H9 (cell line): ENCODE data around the gene STAT2. TPM values are rescaled to one million over a fixed set of nuclear protein-coding genes. Genes with fewer than 3 reads are reported as not detected.

Experiments used
- DNase-seq: peaks from one replicate; pipeline ENCODE4 v3.0.0-alpha.2; 2017
- H2AFZ ChIP-seq: one replicate; pipeline ENCODE4 v1.6.1; 2013; ENCODE audit warnings: mild to moderate bottlenecking, low read length, control low read depth, moderate library complexity
- H2AK5ac ChIP-seq: 2 replicates; pipeline ENCODE4 v1.6.1; 2013; ENCODE audit warnings: low read length, control low read depth, mixed read lengths; ENCODE audit not compliant: insufficient read length
- H2BK120ac ChIP-seq: one replicate; pipeline ENCODE4 v1.6.1; 2013; ENCODE audit warnings: low read depth, mild to moderate bottlenecking, low read length, control low read depth, inconsistent platforms; ENCODE audit not compliant: poor library complexity, severe bottlenecking
- H2BK12ac ChIP-seq: 2 replicates; pipeline ENCODE4 v1.6.1; 2013; ENCODE audit warnings: low read length, control low read depth, mixed read lengths, low read depth; ENCODE audit not compliant: insufficient read length
- H2BK15ac ChIP-seq: 2 replicates; pipeline ENCODE4 v1.6.1; 2013; ENCODE audit warnings: low read depth, low read length, control low read depth
- H2BK20ac ChIP-seq: one replicate; pipeline ENCODE4 v1.6.1; 2013; ENCODE audit warnings: low read depth, mild to moderate bottlenecking, low read length, control low read depth, inconsistent platforms; ENCODE audit not compliant: poor library complexity, severe bottlenecking
- H2BK5ac ChIP-seq: 2 replicates; pipeline ENCODE4 v1.6.1; 2013; ENCODE audit warnings: low read length, control low read depth, mixed read lengths; ENCODE audit not compliant: insufficient read length
- H3K14ac ChIP-seq: 2 replicates; pipeline ENCODE4 v1.6.1; 2013; ENCODE audit warnings: low read length, control low read depth; ENCODE audit not compliant: insufficient read depth
- H3K18ac ChIP-seq: 2 replicates; pipeline ENCODE4 v1.6.1; 2013; ENCODE audit warnings: low read depth, mild to moderate bottlenecking, mixed read lengths, low read length, control low read depth; ENCODE audit not compliant: insufficient read length
- H3K23ac ChIP-seq: 2 replicates; pipeline ENCODE4 v1.6.1; 2013; ENCODE audit warnings: low read length, control low read depth, mixed read lengths, low read depth; ENCODE audit not compliant: insufficient read length
- H3K23me2 ChIP-seq: 2 replicates; pipeline ENCODE4 v1.6.1; 2013; ENCODE audit warnings: low read depth, mild to moderate bottlenecking, mixed read lengths, low read length, control low read depth; ENCODE audit not compliant: insufficient read length, poor library complexity, severe bottlenecking
- H3K27ac ChIP-seq: 2 replicates; pipeline ENCODE4 v1.5.1; 2013; ENCODE audit warnings: low read length, control low read depth, mixed read lengths, low read depth; ENCODE audit not compliant: insufficient read length
- H3K27me3 ChIP-seq: 2 replicates; pipeline ENCODE4 v1.6.1; 2013; ENCODE audit warnings: low read length, control low read depth, inconsistent platforms; ENCODE audit not compliant: insufficient read depth
- H3K4ac ChIP-seq: 2 replicates; pipeline ENCODE4 v1.6.1; 2013; ENCODE audit warnings: low read depth, mild to moderate bottlenecking, control low read depth, inconsistent platforms, low read length, moderate library complexity
- H3K4me1 ChIP-seq: 2 replicates; pipeline ENCODE4 v1.6.1; 2013; ENCODE audit warnings: low read length, control low read depth, inconsistent platforms; ENCODE audit not compliant: insufficient read depth
- H3K4me2 ChIP-seq: 2 replicates; pipeline ENCODE4 v1.6.1; 2013; ENCODE audit warnings: low read length, control low read depth, mixed read lengths; ENCODE audit not compliant: insufficient read length, insufficient read depth
- H3K56ac ChIP-seq: 2 replicates; pipeline ENCODE4 v1.6.1; 2013; ENCODE audit warnings: low read depth, mild to moderate bottlenecking, mixed read lengths, low read length, control low read depth; ENCODE audit not compliant: insufficient read length
- H3K79me1 ChIP-seq: 2 replicates; pipeline ENCODE4 v1.6.1; 2013; ENCODE audit warnings: low read depth, mild to moderate bottlenecking, moderate library complexity, low read length, control low read depth, inconsistent platforms; ENCODE audit not compliant: insufficient read depth, poor library complexity, severe bottlenecking
- H3K79me2 ChIP-seq: 2 replicates; pipeline ENCODE4 v1.6.1; 2013; ENCODE audit warnings: low read length, control low read depth, inconsistent platforms; ENCODE audit not compliant: insufficient read depth
- H3K9ac ChIP-seq: 2 replicates; pipeline ENCODE4 v1.6.1; 2013; ENCODE audit warnings: low read length, control low read depth, mixed read lengths; ENCODE audit not compliant: insufficient read length; ENCODE audit errors: extremely low read depth
- H3K9me3 ChIP-seq: one replicate; pipeline ENCODE4 v1.6.1; 2013; ENCODE audit warnings: low read depth, low read length, inconsistent platforms; ENCODE audit not compliant: control insufficient read depth
- H3T11ph ChIP-seq: one replicate; pipeline ENCODE4 v1.6.1; 2013; ENCODE audit warnings: mild to moderate bottlenecking, low read length, control low read depth, inconsistent platforms
- H4K20me1 ChIP-seq: one replicate; pipeline ENCODE4 v1.6.1; 2013; ENCODE audit not compliant: control insufficient read depth, insufficient read length, insufficient read depth
- H4K5ac ChIP-seq: 2 replicates; pipeline ENCODE4 v1.6.1; 2013; ENCODE audit warnings: low read depth, mild to moderate bottlenecking, mixed read lengths, low read length, control low read depth; ENCODE audit not compliant: insufficient read length
- H4K8ac ChIP-seq: replicated peaks from 2 replicates; pipeline ENCODE4 v1.6.1; 2013; ENCODE audit warnings: low read length, control low read depth, mixed read lengths, low read depth; ENCODE audit not compliant: insufficient read length
- H4K91ac ChIP-seq: 2 replicates; pipeline ENCODE4 v1.6.1; 2013; ENCODE audit warnings: low read depth, mild to moderate bottlenecking, moderate library complexity, mixed read lengths, low read length, control low read depth; ENCODE audit not compliant: insufficient read length
- H3K27ac Mint-ChIP-seq, 3 experiments: 2 replicates in 2 of 3; 3 replicates in 1 of 3; pipeline ENCODE4 v1.8.0; 2020 to 2021; ENCODE audit warnings: mixed read lengths in 3 of 3, mild to moderate bottlenecking in 1 of 3, moderate library complexity in 1 of 3
- H3K27me3 Mint-ChIP-seq: 2 replicates; pipeline ENCODE4 v1.8.0; 2021; ENCODE audit warnings: low read depth, mild to moderate bottlenecking, moderate library complexity, mixed read lengths
- H3K36me3 Mint-ChIP-seq, 3 experiments: 2 replicates in 2 of 3; 3 replicates in 1 of 3; pipeline ENCODE4 v1.8.0; 2020 to 2021; ENCODE audit warnings: low read depth in 3 of 3, mixed read lengths in 3 of 3; ENCODE audit not compliant: insufficient read depth in 1 of 3
- H3K4me1 Mint-ChIP-seq, 2 experiments: 2 replicates each; pipeline ENCODE4 v1.8.0; 2020; ENCODE audit warnings: mixed read lengths in 2 of 2
- H3K4me3 Mint-ChIP-seq, 2 experiments: 2 replicates in 1 of 2; 3 replicates in 1 of 2; pipeline ENCODE4 v1.8.0; 2020 to 2021; ENCODE audit warnings: mild to moderate bottlenecking in 2 of 2, mixed read lengths in 2 of 2, moderate library complexity in 1 of 2
- H3K9me3 Mint-ChIP-seq, 2 experiments: 2 replicates in 1 of 2; 3 replicates in 1 of 2; pipeline ENCODE4 v1.8.0; 2020; ENCODE audit warnings: mild to moderate bottlenecking in 2 of 2, mixed read lengths in 2 of 2, moderate library complexity in 1 of 2
- CTCF ChIP-seq: fragments of 200-600 bp; sonication (generic); conservative IDR thresholded peaks from 3 replicates; pipeline ENCODE4 v1.8.0; 2021; ENCODE audit warnings: antibody characterized with exemption, mild to moderate bottlenecking
- WGBS: extraction: QIAGEN DNeasy Blood & Tissue Kit; methylation state at CpG from one replicate; pipeline ENCODE4 v1.1.7; 2013; ENCODE audit warnings: missing lambda C conversion rate, low lambda C conversion rate, mixed read lengths; ENCODE audit not compliant: insufficient read length; ENCODE audit errors: extremely low coverage; 5-methylcytosine and 5-hydroxymethylcytosine counted together
- total RNA-seq: library from RNA; stranded (reverse); gene quantifications from 2 replicates; pipeline ENCODE4 v1.2.1, GENCODE V29; 2021

The STAT2 gene
- total RNA-seq, 1 experiment from 2014 or later = 47.8 TPM

- H4K20me1 ChIP-seq = no peaks in the 10 kb centered on the region
- H3K27me3 ChIP-seq = no peaks in the 10 kb centered on the region
- H4K5ac ChIP-seq = no peak overlapping the region
- no peak overlapping the region for H3K18ac ChIP-seq
- H3K9ac ChIP-seq = no peak overlapping the region
- H3K79me2 ChIP-seq = no peaks in the 10 kb centered on the region
- H2BK5ac ChIP-seq = no peak overlapping the region
- no peak overlapping the region for H3K27ac ChIP-seq
- Mint-ChIP-seq H3K27me3 (no peaks in the 10 kb centered on the region), H3K4me3 (no peak overlapping the region), H3K9me3 (no peaks in the 10 kb centered on the region), H3K4me1 (peaks cover 13 to 14% of the 10 kb centered on the region in 2 experiments), H3K27ac (no peak overlapping the region), H3K36me3 (peaks cover 0 to 22% (median 14%) of the 10 kb centered on the region in 3 experiments; a peak in 4 of 7 replicates)
- H2BK15ac ChIP-seq = no peak overlapping the region
- no peaks in the 10 kb centered on the region for H3K79me1 ChIP-seq
- H3K4me1 ChIP-seq = no peaks in the 10 kb centered on the region
- no peaks in the 10 kb centered on the region for H3K9me3 ChIP-seq
- no peak overlapping the region for H3K14ac ChIP-seq
- no peak overlapping the region for H2AK5ac ChIP-seq
- no peak overlapping the region for H3K4me2 ChIP-seq
- H2BK20ac ChIP-seq = no peak overlapping the region
- no peak overlapping the region for H2BK12ac ChIP-seq
- H3K56ac ChIP-seq = no peak overlapping the region
- no peak overlapping the region for H3K23ac ChIP-seq
- H3K23me2 ChIP-seq = peaks cover 9% of the 10 kb centered on the region
- H3K4ac ChIP-seq = no peak overlapping the region
- WGBS = no CpG with 5 or more reads among the region's 7 CpGs
- H2AFZ ChIP-seq = no peak overlapping the region
- no peak for DNase-seq
- H2BK120ac ChIP-seq = no peak overlapping the region
- no peak for TF ChIP-seq CTCF
- H4K91ac ChIP-seq = no peak overlapping the region
- no peak overlapping the region for H4K8ac ChIP-seq
- H3T11ph ChIP-seq = no peak overlapping the region
These were observed 28.9 kb downstream of the STAT2 start for GRCh38 chr12:56330936-56331490.
